GM23248 (cell line): ENCODE measurements around the gene HOXC12. TPM values are rescaled to one million over a fixed set of nuclear protein-coding genes. Genes with fewer than 3 reads are reported as not detected.

Source experiments
- DNase-seq: peaks from one replicate; pipeline ENCODE4 v3.0.0-alpha.2; 2015
- H2AFZ ChIP-seq: fragments of 200-600 bp; sonication (generic); 2 replicates; pipeline ENCODE4 v1.6.1; 2016; ENCODE audit warnings: antibody characterized with exemption
- H3F3A ChIP-seq: fragments of 200-600 bp; sonication (generic); 2 replicates; pipeline ENCODE4 v1.6.1; 2016; ENCODE audit warnings: mild to moderate bottlenecking, antibody characterized with exemption, mixed run types; ENCODE audit not compliant: insufficient read depth
- H3K27ac ChIP-seq: fragments of 200-600 bp; sonication (generic); 2 replicates; pipeline ENCODE4 v1.5.1; 2016; ENCODE audit warnings: mild to moderate bottlenecking
- H3K27me3 ChIP-seq: fragments of 200-600 bp; sonication (generic); replicated peaks from 2 replicates; pipeline ENCODE4 v1.6.1; 2016; ENCODE audit warnings: mild to moderate bottlenecking; ENCODE audit not compliant: insufficient read depth
- H3K36me3 ChIP-seq: fragments of 200-600 bp; sonication (generic); 2 replicates; pipeline ENCODE4 v1.6.1; 2016; ENCODE audit warnings: low read depth, mild to moderate bottlenecking
- H3K4me1 ChIP-seq: fragments of 200-600 bp; sonication (generic); 2 replicates; pipeline ENCODE4 v1.6.1; 2016; ENCODE audit warnings: mild to moderate bottlenecking; ENCODE audit not compliant: insufficient read depth
- H3K4me2 ChIP-seq: fragments of 200-600 bp; sonication (generic); one replicate; pipeline ENCODE4 v1.6.1; 2016; ENCODE audit warnings: mild to moderate bottlenecking; ENCODE audit not compliant: unreplicated experiment
- H3K4me3 ChIP-seq: fragments of 200-600 bp; sonication (generic); 2 replicates; pipeline ENCODE4 v1.5.1; 2016; ENCODE audit warnings: mild to moderate bottlenecking
- H3K79me2 ChIP-seq: fragments of 200-600 bp; sonication (generic); 2 replicates; pipeline ENCODE4 v1.6.1; 2016; ENCODE audit warnings: mild to moderate bottlenecking; ENCODE audit not compliant: insufficient read depth
- H3K9ac ChIP-seq: fragments of 200-600 bp; sonication (generic); 2 replicates; pipeline ENCODE4 v1.6.1; 2016; ENCODE audit warnings: mild to moderate bottlenecking
- H3K9me2 ChIP-seq: fragments of 200-600 bp; sonication (generic); 2 replicates; pipeline ENCODE4 v1.6.1; 2016; ENCODE audit warnings: mixed run types, mild to moderate bottlenecking, moderate library complexity; ENCODE audit not compliant: insufficient read depth
- H3K9me3 ChIP-seq: fragments of 200-600 bp; sonication (generic); one replicate; pipeline ENCODE4 v1.6.1; 2017; ENCODE audit warnings: low read depth
- H4K20me1 ChIP-seq: fragments of 200-600 bp; sonication (generic); 2 replicates; pipeline ENCODE4 v1.6.0; 2016; ENCODE audit not compliant: insufficient read depth
- EZH2 ChIP-seq: fragments of 200-600 bp; sonication (generic); IDR thresholded peaks from 2 replicates; pipeline ENCODE4 v1.6.1; 2018; ENCODE audit warnings: antibody characterized with exemption, mild to moderate bottlenecking; ENCODE audit not compliant: insufficient read depth, poor library complexity, severe bottlenecking
- EZH2phosphoT487 ChIP-seq: fragments of 200-600 bp; sonication (generic); IDR thresholded peaks from 2 replicates; pipeline ENCODE4 v1.6.1; 2018; ENCODE audit warnings: antibody characterized with exemption, moderate library complexity, mild to moderate bottlenecking, low read depth; ENCODE audit not compliant: insufficient read depth
- WGBS, 2 experiments: methylation state at CpG; one replicate each; pipeline ENCODE4 v1.1.6; 2015 to 2017; ENCODE audit warnings: low lambda C conversion rate in 2 of 2, low coverage in 1 of 2; ENCODE audit errors: missing lambda C conversion rate in 2 of 2; 5-methylcytosine and 5-hydroxymethylcytosine counted together
- in situ Hi-C: fragments of 300-500 bp; cut with MboI; formaldehyde crosslinking; loops from 2 replicates; pipeline ENCODE4 v1.15.0; 2020
- polyA plus RNA-seq: library from polyadenylated mRNA; unstranded; fragments of >200 nt; fragmentation: Nextera tagmentation; extraction: Ambion mirVana; gene quantifications from 2 replicates; pipeline ENCODE4 v1.2.1, GENCODE V29; 2016
- total RNA-seq: library from RNA; depleted of rRNA; stranded (reverse); fragments of >200 nt; shearing (Covaris generic); gene quantifications from 2 replicates; pipeline ENCODE4 v1.2.3, GENCODE V29; 2014

The HOXC12 gene
- total and polyA plus RNA-seq, 2 experiments from 2014 or later = not detected

DNA sequence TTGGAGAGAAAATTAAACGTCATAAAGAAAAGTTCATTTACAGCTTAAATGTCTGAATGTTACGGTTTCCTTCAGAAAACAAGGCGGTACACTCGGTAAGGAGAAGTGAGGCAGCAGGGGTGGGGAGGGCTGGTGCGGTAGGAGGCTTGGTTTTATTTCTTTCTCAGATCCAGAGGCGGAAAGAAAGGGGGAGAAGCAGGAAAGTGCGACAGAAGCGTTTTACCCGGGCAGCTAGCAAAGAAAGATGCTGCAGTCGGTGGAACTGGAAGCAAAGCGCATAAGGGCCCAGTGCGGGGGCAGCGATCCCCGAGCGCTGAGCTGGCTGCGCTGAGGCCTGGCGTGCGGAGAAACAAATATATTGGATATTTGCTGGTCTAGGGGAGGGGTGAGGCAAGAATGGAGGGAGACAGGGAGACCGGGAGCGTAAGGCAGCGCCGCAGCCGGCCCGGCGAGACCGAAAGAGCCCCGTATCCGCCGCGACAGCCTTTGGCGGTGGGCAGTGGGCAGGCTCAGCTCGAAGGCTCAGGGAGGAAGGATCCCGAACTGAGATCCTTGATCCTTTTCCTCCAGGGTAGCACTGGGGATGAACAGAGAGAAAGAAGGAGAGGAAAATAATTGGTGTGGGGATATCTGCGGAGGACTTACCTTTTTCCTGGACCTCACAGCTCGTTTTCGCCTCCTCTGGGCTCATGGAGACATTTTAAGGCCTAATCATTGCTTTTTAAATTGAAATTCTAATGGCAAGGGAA is 11.9 kb downstream of the HOXC12 start:
- Histone ChIP-seq H3K9me3 (no peaks in the 10 kb centered on the region), H3K27me3 (peaks cover 99% of the 10 kb centered on the region), H3K36me3 (no peaks in the 10 kb centered on the region), H3K9me2 (no peaks in the 10 kb centered on the region), H3K4me3 (no peak overlapping the region), H2AFZ (no peak overlapping the region), H3K4me1 (no peaks in the 10 kb centered on the region), H3K4me2 (no peak overlapping the region), H3K9ac (no peak overlapping the region), H3F3A (no peaks in the 10 kb centered on the region), H4K20me1 (no peaks in the 10 kb centered on the region), H3K79me2 (no peaks in the 10 kb centered on the region), H3K27ac (no peak overlapping the region)
- DNase-seq = no peak
- TF ChIP-seq EZH2phosphoT487 (no peak; the same call in 1 of the 2 replicates), EZH2 (peak; percentile 64)
- in situ Hi-C loops = no loop called here
- WGBS, 2 experiments = 35 to 36% methylated on average over 27 to 36 of the region's 36 CpGs

DNA sequence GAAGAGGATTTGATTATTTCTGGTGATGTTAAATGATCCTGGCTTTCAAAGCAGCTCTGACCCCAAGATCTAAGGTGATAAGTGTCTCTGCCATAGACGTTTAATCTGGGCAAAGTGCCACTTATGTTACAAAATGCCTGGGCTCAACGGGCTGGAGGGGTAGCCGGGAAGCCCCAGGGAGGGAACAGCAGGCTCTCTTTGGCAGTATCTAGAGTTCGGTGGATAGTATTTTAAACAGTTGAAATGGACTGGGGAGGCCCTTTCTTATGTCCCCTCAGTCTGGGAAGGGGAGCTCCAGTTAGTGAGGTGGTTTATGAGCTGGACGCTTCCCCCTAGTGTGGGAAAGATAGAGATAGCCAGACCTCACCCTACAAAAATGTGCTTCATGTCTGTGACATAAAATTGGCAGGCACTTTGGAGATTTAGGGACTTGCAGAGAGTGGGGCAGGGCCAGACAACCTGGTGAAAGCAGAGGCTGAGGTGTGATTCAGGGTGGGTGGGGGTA is 12.8 kb downstream of the HOXC12 start:
- TF ChIP-seq EZH2 (no peak), EZH2phosphoT487 (no peak)
- H3F3A ChIP-seq = no peaks in the 10 kb centered on the region
- H2AFZ ChIP-seq = no peak overlapping the region
- H3K9me2 ChIP-seq = no peaks in the 10 kb centered on the region
- H3K27me3 ChIP-seq = peaks cover 99% of the 10 kb centered on the region
- no peaks in the 10 kb centered on the region for H3K79me2 ChIP-seq
- H3K36me3 ChIP-seq = no peaks in the 10 kb centered on the region
- H3K4me1 ChIP-seq = no peaks in the 10 kb centered on the region
- no peak overlapping the region for H3K9ac ChIP-seq
- H3K27ac ChIP-seq = no peak overlapping the region
- H4K20me1 ChIP-seq = no peaks in the 10 kb centered on the region
- DNase-seq = no peak
- no peak overlapping the region for H3K4me3 ChIP-seq
- in situ Hi-C loops = no loop called here
- 21 to 32% methylated on average over 5 of the region's 5 CpGs for WGBS, 2 experiments
- no peaks in the 10 kb centered on the region for H3K9me3 ChIP-seq
- no peak overlapping the region for H3K4me2 ChIP-seq

DNA sequence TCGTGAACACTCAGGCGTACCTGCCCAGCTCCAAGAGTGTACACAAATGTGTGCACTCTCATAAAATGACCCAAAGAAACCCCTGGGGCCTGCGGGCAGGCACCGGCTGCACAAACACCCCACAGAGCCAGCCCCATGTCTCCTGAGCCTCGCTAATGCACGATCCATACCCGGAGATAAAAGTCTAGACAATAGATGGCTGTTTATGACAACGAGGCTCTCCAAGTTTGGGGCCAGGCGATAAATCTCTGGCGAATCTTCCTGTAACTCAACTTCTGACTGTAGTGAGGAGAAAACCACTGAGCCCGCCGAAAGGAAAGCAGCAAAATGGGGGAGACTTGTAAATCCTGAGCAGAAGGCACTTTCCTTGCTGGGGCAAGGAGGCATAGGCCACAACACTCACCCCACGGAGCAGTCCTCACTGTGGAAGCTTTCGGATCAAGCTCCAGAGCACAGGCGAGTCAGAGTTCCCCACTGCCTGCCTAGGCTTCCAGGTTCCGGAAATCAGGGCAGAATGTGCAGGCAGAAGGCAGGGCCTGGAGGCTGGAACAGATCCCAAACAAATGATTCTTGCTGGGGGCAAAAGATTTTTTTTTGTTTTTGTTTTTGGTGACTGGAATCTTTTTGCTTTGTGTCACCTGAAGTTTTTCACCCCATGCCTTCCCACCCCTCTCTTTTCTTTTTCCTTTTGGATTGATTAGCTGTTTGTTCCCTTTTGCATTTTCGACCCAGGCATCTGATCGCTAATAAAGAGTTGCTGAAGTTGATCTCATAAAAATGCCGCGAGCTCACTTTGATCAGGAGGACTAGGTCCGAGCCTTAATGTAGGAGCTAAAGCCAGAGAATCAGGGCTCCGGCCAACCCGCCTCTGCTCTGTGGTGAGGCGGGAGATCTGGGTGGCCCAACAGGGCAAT is 13.8 kb downstream of the HOXC12 start:
- H3K27me3 ChIP-seq = peaks cover 99% of the 10 kb centered on the region
- in situ Hi-C loops = no loop called here
- 63 to 65% methylated on average over 24 of the region's 24 CpGs for WGBS, 2 experiments

DNA sequence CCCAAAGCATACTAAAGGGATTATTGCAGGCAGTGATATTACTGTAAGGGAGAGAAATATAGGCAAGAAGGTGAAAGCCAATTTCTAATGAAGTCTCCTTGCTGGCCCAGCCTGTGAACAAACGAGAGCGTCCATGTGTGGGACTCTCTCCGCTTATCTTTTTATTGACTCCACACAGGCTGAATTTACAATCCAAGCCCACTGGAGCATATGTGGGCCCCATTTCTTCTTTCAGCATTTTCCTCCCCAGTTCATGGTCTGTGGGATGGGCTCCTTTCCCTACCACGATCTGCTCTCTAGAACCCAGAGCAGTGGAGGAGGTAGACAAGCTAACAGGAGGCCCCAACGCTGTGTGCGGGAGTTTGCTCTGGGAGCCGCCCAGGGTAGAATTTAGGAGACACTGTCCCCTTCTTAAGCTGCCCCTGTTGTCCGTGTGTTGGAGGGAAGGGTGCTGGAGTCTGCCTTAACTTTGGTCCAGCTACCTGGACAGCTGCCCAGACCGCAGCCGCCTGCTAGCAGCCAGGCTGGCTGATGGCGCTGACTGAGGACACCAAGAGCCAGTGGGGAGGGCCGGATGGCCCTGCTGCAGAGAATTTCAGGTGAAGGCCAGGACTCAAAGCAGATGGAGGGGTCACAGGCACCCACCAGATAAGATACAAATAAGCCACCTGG is 15.0 kb downstream of the HOXC12 start:
- H3K9ac ChIP-seq = no peak overlapping the region
- H3K4me2 ChIP-seq = no peak overlapping the region
- no peak for DNase-seq
- in situ Hi-C loops = no loop called here
- no peaks in the 10 kb centered on the region for H3K9me3 ChIP-seq
- H3K27ac ChIP-seq = no peak overlapping the region
- no peak overlapping the region for H2AFZ ChIP-seq
- no peak overlapping the region for H3K4me3 ChIP-seq
- H3K27me3 ChIP-seq = peaks cover 99% of the 10 kb centered on the region
- H3K9me2 ChIP-seq = no peaks in the 10 kb centered on the region
- no peaks in the 10 kb centered on the region for H3K79me2 ChIP-seq
- H3K4me1 ChIP-seq = no peaks in the 10 kb centered on the region
- 53 to 54% methylated on average over 12 of the region's 12 CpGs for WGBS, 2 experiments
- no peak for TF ChIP-seq EZH2phosphoT487
- TF ChIP-seq EZH2 = no peak
- no peaks in the 10 kb centered on the region for H3K36me3 ChIP-seq
- no peaks in the 10 kb centered on the region for H3F3A ChIP-seq
- H4K20me1 ChIP-seq = no peaks in the 10 kb centered on the region

More for the DNA sequence above, 13.8 kb downstream of the HOXC12 start:
- H3K9ac ChIP-seq = no peak overlapping the region
- H3K9me2 ChIP-seq = no peaks in the 10 kb centered on the region
- no peaks in the 10 kb centered on the region for H3F3A ChIP-seq
- no peak for DNase-seq
- H3K4me1 ChIP-seq = no peaks in the 10 kb centered on the region
- H3K79me2 ChIP-seq = no peaks in the 10 kb centered on the region
- no peaks in the 10 kb centered on the region for H3K36me3 ChIP-seq
- TF ChIP-seq EZH2 = no peak
- 0 out of 2 replicates have a peak, but pooled peaks have one; percentile 11 for TF ChIP-seq EZH2phosphoT487
- no peak overlapping the region for H3K27ac ChIP-seq
- no peaks in the 10 kb centered on the region for H4K20me1 ChIP-seq
- no peaks in the 10 kb centered on the region for H3K9me3 ChIP-seq
- no peak overlapping the region for H3K4me3 ChIP-seq
- H3K4me2 ChIP-seq = no peak overlapping the region
- no peak overlapping the region for H2AFZ ChIP-seq
